Stimulated activated CD4-positive, alpha-beta T cell treated with anti-CD3 and anti-CD28 coated beads, Interleukin-1b, Interleukin-23, amount 100 ng/mL, for 1 hour (primary cell): ENCODE results near the gene CYB5RL.

Experiments used
- DNase-seq, 2 donors: peaks; one replicate each; pipeline ENCODE4 v3.0.0-alpha.2; 2020; ENCODE audit warnings: low read depth in 2 of 2

Gene CYB5RL

GRCh38 chr1:54159733-54160316, 40.0 kb downstream of the CYB5RL start:
- DNase-seq, result no peak

GRCh38 chr1:54158071-54158470, 41.8 kb downstream of the CYB5RL start:
- DNase-seq, result no peak

- no peak for DNase-seq
Measured at GRCh38 chr1:54157401-54157800, 42.4 kb downstream of the CYB5RL start.

GRCh38 chr1:54156986-54157385, 42.8 kb downstream of the CYB5RL start:
- no peak for DNase-seq

GRCh38 chr1:54156201-54156600, 43.6 kb downstream of the CYB5RL start:
- no peak for DNase-seq

- no peak for DNase-seq
Measured at GRCh38 chr1:54153535-54154439, 46.0 kb downstream of the CYB5RL start.

GRCh38 chr1:54152696-54153095, 47.1 kb downstream of the CYB5RL start, which contains the start of gene CDCP2:
Gene CDCP2 (minus strand): TSS chr1:54153000. CDS start chr1:54152922, 78 bp downstream.
- DNase-seq, result no peak

- no peak for DNase-seq
Measured at GRCh38 chr1:54151013-54151412, 48.8 kb downstream of the CYB5RL start.
